Stomach (tissue), 4 donors: Measurements from ENCODE around the gene LENG1.

Experiments used
- CTCF ChIP-seq, 7 experiments: fragments of 450-650 bp in 4 of 7; fragments of 200-600 bp in 3 of 7; sonication (generic) in 3 of 7; IDR thresholded peaks; one replicate each; pipeline ENCODE4 v1.5.1; 2016 to 2019; ENCODE audit warnings: antibody characterized with exemption in 7 of 7, control low read depth in 2 of 7, mild to moderate bottlenecking in 1 of 7
- EP300 ChIP-seq: sonication (generic); formaldehyde crosslinking; IDR thresholded peaks from one replicate; pipeline ENCODE4 v1.6.1; 2017; ENCODE audit warnings: antibody characterized with exemption
- POLR2A ChIP-seq, 4 donors: fragments of 450-650 bp; IDR thresholded peaks; one replicate each; pipeline ENCODE4 v1.6.1; 2016; ENCODE audit warnings: antibody characterized with exemption in 4 of 4, control low read depth in 2 of 4, mild to moderate bottlenecking in 1 of 4, moderate library complexity in 1 of 4

DNA sequence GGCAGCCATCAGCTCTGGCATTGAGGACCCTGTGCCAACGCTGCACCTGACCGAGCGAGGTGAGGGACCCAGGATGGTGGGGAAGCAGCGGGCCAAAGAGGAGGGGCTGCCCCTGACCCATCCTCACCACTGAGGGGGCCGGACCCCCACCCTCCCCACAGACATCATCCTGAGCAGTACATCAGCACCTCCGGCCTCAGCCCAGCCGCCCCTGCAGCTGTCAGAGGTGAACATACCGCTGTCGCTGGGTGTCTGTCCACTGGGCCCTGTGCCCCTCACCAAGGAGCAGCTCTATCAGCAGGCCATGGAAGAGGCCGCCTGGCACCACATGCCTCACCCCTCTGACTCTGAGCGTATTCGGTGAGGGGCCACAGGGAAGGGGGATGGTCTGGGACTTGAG, 7.3 kb downstream of the LENG1 start:
- TF ChIP-seq CTCF (IDR thresholded peaks at IDR 0.05) (no peak), POLR2A (IDR thresholded peaks at IDR 0.05) (no peak), EP300 (no peak)
